Measurements from ENCODE around the gene BRD2.
"Not testable (repeated sequence)": the region's sequence is repeated elsewhere in the genome, so short reads cannot be mapped to it uniquely, and the experiment has no call there.

BRD2 gene

GRCh38 chr6:32968093-32968866, at the start of gene BRD2:
Gene BRD2 (plus strand): TSS chr6:32968594. CDS start chr6:32972899, 4,305 bp downstream.
- DNase-seq: peak; percentile 94
- in situ Hi-C loops (cut with MboI; ENCODE audit: low pct_unique_long_range_greater_than_20kb, low sequenced_read_pairs): no loop called here

- in situ Hi-C loops (cut with MboI; ENCODE audit: low pct_unique_long_range_greater_than_20kb, low sequenced_read_pairs): no loop called here
- peak; percentile 50 for DNase-seq
Observed at GRCh38 chr6:32920715-32921114, 47.7 kb upstream of the BRD2 start.

GRCh38 chr6:32922083-32922482, 46.3 kb upstream of the BRD2 start:
- in situ Hi-C loops (cut with MboI; ENCODE audit: low pct_unique_long_range_greater_than_20kb, low sequenced_read_pairs): no loop called here
- no peak for DNase-seq

GRCh38 chr6:32931211-32931610, 37.2 kb upstream of the BRD2 start:
- in situ Hi-C loops (cut with MboI; ENCODE audit: low pct_unique_long_range_greater_than_20kb, low sequenced_read_pairs): loop anchor here (10.0 kb wide), 1 partner anchor 46 kb away; no protein-coding TSS in a partner anchor

GRCh38 chr6:32932132-32932868, 36.1 kb upstream of the BRD2 start:
- in situ Hi-C loops (cut with MboI; ENCODE audit: low pct_unique_long_range_greater_than_20kb, low sequenced_read_pairs): loop anchor here (10.0 kb wide), 1 partner anchor 47 kb away; no protein-coding TSS in a partner anchor
- no peak for DNase-seq

More at GRCh38 chr6:32931211-32931610, 37.2 kb upstream of the BRD2 start:
- no peak for DNase-seq

GRCh38 chr6:32933661-32934085, 34.7 kb upstream of the BRD2 start:
- peak; percentile 85 for DNase-seq
- in situ Hi-C loops (cut with MboI; ENCODE audit: low pct_unique_long_range_greater_than_20kb, low sequenced_read_pairs): loop anchor here (10.0 kb wide), 1 partner anchor 49 kb away; no protein-coding TSS in a partner anchor

GRCh38 chr6:32935551-32936238, 32.7 kb upstream of the BRD2 start:
- in situ Hi-C loops (cut with MboI; ENCODE audit: low pct_unique_long_range_greater_than_20kb, low sequenced_read_pairs): loop anchor here (10.0 kb wide), 1 partner anchor 51 kb away; no protein-coding TSS in a partner anchor
- no peak for DNase-seq

- in situ Hi-C loops (cut with MboI; ENCODE audit: low pct_unique_long_range_greater_than_20kb, low sequenced_read_pairs): loop anchor here (10.0 kb wide), 1 partner anchor 52 kb away; no protein-coding TSS in a partner anchor
- DNase-seq: peak; percentile 34
Observed at GRCh38 chr6:32936239-32937152, 31.9 kb upstream of the BRD2 start.

GRCh38 chr6:32937230-32937633, 31.2 kb upstream of the BRD2 start:
- DNase-seq: no peak
- in situ Hi-C loops (cut with MboI; ENCODE audit: low pct_unique_long_range_greater_than_20kb, low sequenced_read_pairs): loop anchor here (10.0 kb wide), 1 partner anchor 52 kb away; no protein-coding TSS in a partner anchor

GRCh38 chr6:32938494-32938893, 29.9 kb upstream of the BRD2 start:
- no peak for DNase-seq
- in situ Hi-C loops (cut with MboI; ENCODE audit: low pct_unique_long_range_greater_than_20kb, low sequenced_read_pairs): loop anchor here (10.0 kb wide), 1 partner anchor 54 kb away; no protein-coding TSS in a partner anchor

- in situ Hi-C loops (cut with MboI; ENCODE audit: low pct_unique_long_range_greater_than_20kb, low sequenced_read_pairs): no loop called here
- DNase-seq: peak; percentile 63
Observed at GRCh38 chr6:32940656-32941213, 27.7 kb upstream of the BRD2 start, which contains the start of gene HLA-DMB. Gene HLA-DMB (minus strand): TSS chr6:32941028. CDS start chr6:32940807, 221 bp downstream.

GRCh38 chr6:32941214-32941768, 27.1 kb upstream of the BRD2 start:
- in situ Hi-C loops (cut with MboI; ENCODE audit: low pct_unique_long_range_greater_than_20kb, low sequenced_read_pairs): no loop called here
- DNase-seq: peak; percentile 79

GRCh38 chr6:32942555-32943123, 25.8 kb upstream of the BRD2 start:
- in situ Hi-C loops (cut with MboI; ENCODE audit: low pct_unique_long_range_greater_than_20kb, low sequenced_read_pairs); DNase-seq: not testable (repeated sequence)

GRCh38 chr6:32943864-32944649, 24.3 kb upstream of the BRD2 start:
- DNase-seq: peak; percentile 75
- in situ Hi-C loops (cut with MboI; ENCODE audit: low pct_unique_long_range_greater_than_20kb, low sequenced_read_pairs): no loop called here

GRCh38 chr6:32945108-32945760, 23.2 kb upstream of the BRD2 start:
- DNase-seq: peak; percentile 82

GRCh38 chr6:32945953-32946352, 22.4 kb upstream of the BRD2 start:
- DNase-seq: no peak
- in situ Hi-C loops (cut with MboI; ENCODE audit: low pct_unique_long_range_greater_than_20kb, low sequenced_read_pairs): no loop called here

More at GRCh38 chr6:32945108-32945760, 23.2 kb upstream of the BRD2 start:
- in situ Hi-C loops (cut with MboI; ENCODE audit: low pct_unique_long_range_greater_than_20kb, low sequenced_read_pairs): no loop called here
